IMR-90 (cell line): ENCODE results near the gene TRIM28. TPM values are rescaled to one million over a fixed set of nuclear protein-coding genes. Genes with fewer than 3 reads are reported as not detected.

Experiments
- ATAC-seq: fragments of 200-7000 bp; cut with Tn5 transposase; 2 replicates; pipeline ENCODE4 v1.9.1; 2020; ENCODE audit warnings: low read depth, mild to moderate bottlenecking, moderate library complexity
- BruUV-seq: library from RNA; stranded (reverse); fragments of 400-500 nt; replicated peaks from 2 replicates; lab custom pipeline; 2021; lab: Mats Ljungman, UMichigan
- CTCF ChIA-PET: fragments of 300-600 bp; formaldehyde crosslinking; extraction: SDS; loops from one replicate; lab custom pipeline; 2021; ENCODE audit warnings: antibody characterized with exemption; lab: Yijun Ruan, JAX
- POLR2A ChIA-PET: fragments of 300-600 bp; sonication (Branson Sonifier 250); formaldehyde crosslinking; loops from one replicate; lab custom pipeline; 2022; ENCODE audit warnings: antibody characterized with exemption; ENCODE audit not compliant: unreplicated experiment; lab: Charles Lee
- DNase-seq: peaks from one replicate; pipeline ENCODE4 v3.0.0; 2013
- H2AFZ ChIP-seq: replicated peaks from 2 replicates; pipeline ENCODE3; 2013; ENCODE audit warnings: low read length, mild to moderate bottlenecking; ENCODE audit not compliant: poor library complexity
- H2AK5ac ChIP-seq: 2 replicates; pipeline ENCODE4 v1.6.1; 2013; ENCODE audit warnings: low read depth, low read length, inconsistent platforms
- H2AK9ac ChIP-seq: replicated peaks from 2 replicates; pipeline ENCODE3; 2013; ENCODE audit warnings: mild to moderate bottlenecking, low read depth, low read length, moderate library complexity; ENCODE audit not compliant: poor library complexity
- H2BK120ac ChIP-seq: 2 replicates; pipeline ENCODE4 v1.6.1; 2013; ENCODE audit warnings: low read depth, low read length, inconsistent platforms
- H2BK15ac ChIP-seq: 3 replicates; pipeline ENCODE4 v1.6.1; 2013; ENCODE audit warnings: low read depth, low read length, inconsistent platforms
- H2BK20ac ChIP-seq: 2 replicates; pipeline ENCODE4 v1.6.1; 2013; ENCODE audit warnings: low read depth, mild to moderate bottlenecking, inconsistent platforms, low read length, moderate library complexity
- H2BK5ac ChIP-seq: 2 replicates; pipeline ENCODE4 v1.6.1; 2013; ENCODE audit warnings: mild to moderate bottlenecking, low read depth, low read length, inconsistent platforms; ENCODE audit not compliant: poor library complexity, severe bottlenecking
- H3K14ac ChIP-seq: replicated peaks from 2 replicates; pipeline ENCODE4 v1.6.1; 2013; ENCODE audit warnings: low read depth, low read length, inconsistent platforms
- H3K18ac ChIP-seq: 2 replicates; pipeline ENCODE4 v1.6.1; 2013; ENCODE audit warnings: low read depth, low read length, control low read depth
- H3K23ac ChIP-seq: 2 replicates; pipeline ENCODE4 v1.6.1; 2013; ENCODE audit warnings: low read depth, low read length, inconsistent platforms
- H3K27ac ChIP-seq: 2 replicates; pipeline ENCODE4 v1.5.1; 2013; ENCODE audit warnings: mild to moderate bottlenecking, control low read depth, low read length; ENCODE audit not compliant: insufficient read depth
- H3K27me3 ChIP-seq: 2 replicates; pipeline ENCODE4 v1.6.1; 2013; ENCODE audit warnings: low read length; ENCODE audit not compliant: control insufficient read depth, insufficient read depth
- H3K36me3 ChIP-seq: 2 replicates; pipeline ENCODE4 v1.6.1; 2013; ENCODE audit warnings: low read length, mixed read lengths; ENCODE audit not compliant: control insufficient read depth, insufficient read depth
- H3K4ac ChIP-seq: 2 replicates; pipeline ENCODE4 v1.6.1; 2013; ENCODE audit warnings: low read depth, low read length, inconsistent platforms
- H3K4me1 ChIP-seq: 2 replicates; pipeline ENCODE4 v1.6.1; 2013; ENCODE audit warnings: low read length, mixed read lengths; ENCODE audit not compliant: control insufficient read depth, insufficient read depth
- H3K4me2 ChIP-seq: 2 replicates; pipeline ENCODE4 v1.6.1; 2013; ENCODE audit warnings: low read depth, mild to moderate bottlenecking, control low read depth, low read length, moderate library complexity
- H3K4me3 ChIP-seq: 2 replicates; pipeline ENCODE4 v1.5.1; 2013; ENCODE audit warnings: low read depth, mild to moderate bottlenecking, control low read depth, low read length, moderate library complexity; ENCODE audit not compliant: insufficient read depth
- H3K56ac ChIP-seq: 2 replicates; pipeline ENCODE4 v1.6.1; 2013; ENCODE audit warnings: low read length, inconsistent platforms; ENCODE audit not compliant: insufficient read depth; ENCODE audit errors: extremely low read depth
- H3K79me1 ChIP-seq, 2 experiments: 2 replicates each; pipeline ENCODE4 v1.6.1; 2013; ENCODE audit warnings: low read length in 2 of 2, inconsistent platforms in 1 of 2, low read depth in 1 of 2
- H3K9ac ChIP-seq: 2 replicates; pipeline ENCODE4 v1.6.1; 2013; ENCODE audit warnings: low read depth, low read length, control low read depth
- H3K9me1 ChIP-seq: 2 replicates; pipeline ENCODE4 v1.6.1; 2013; ENCODE audit warnings: low read length, inconsistent platforms; ENCODE audit not compliant: insufficient read depth
- H3K9me3 ChIP-seq: 2 replicates; pipeline ENCODE4 v1.6.1; 2013; ENCODE audit warnings: low read length; ENCODE audit not compliant: control insufficient read depth, insufficient read depth
- H4K20me1 ChIP-seq: 2 replicates; pipeline ENCODE4 v1.6.1; 2013; ENCODE audit warnings: low read length, inconsistent platforms; ENCODE audit not compliant: insufficient read depth
- H4K5ac ChIP-seq: 2 replicates; pipeline ENCODE4 v1.6.1; 2013; ENCODE audit warnings: mild to moderate bottlenecking, low read depth, low read length, control low read depth
- H4K8ac ChIP-seq, 2 experiments: 2 replicates each; pipeline ENCODE4 v1.6.1; 2013; ENCODE audit warnings: low read depth in 2 of 2, low read length in 2 of 2, control low read depth in 1 of 2, inconsistent platforms in 1 of 2
- H4K91ac ChIP-seq: 2 replicates; pipeline ENCODE4 v1.6.1; 2013; ENCODE audit warnings: low read depth, low read length, inconsistent platforms; ENCODE audit not compliant: insufficient read depth
- BHLHE40 ChIP-seq: fragments of 150-350 bp; IDR thresholded peaks from 2 replicates; pipeline ENCODE4 v1.6.1; 2016; ENCODE audit warnings: mild to moderate bottlenecking, low read depth, low read length
- CHD1 ChIP-seq: IDR thresholded peaks from 2 replicates; pipeline ENCODE4 v1.6.1; 2012; ENCODE audit warnings: low read depth, low read length, improper control_type of control experiment
- ELK1 ChIP-seq: fragments of 150-350 bp; IDR thresholded peaks from 2 replicates; pipeline ENCODE4 v1.6.1; 2016; ENCODE audit warnings: low read depth, mild to moderate bottlenecking, low read length, moderate library complexity, borderline replicate concordance
- FOS ChIP-seq: fragments of 150-350 bp; IDR thresholded peaks from 2 replicates; pipeline ENCODE4 v1.6.1; 2016; ENCODE audit warnings: low read depth, low read length
- MXI1 ChIP-seq: IDR thresholded peaks from 2 replicates; pipeline ENCODE4 v1.6.1; 2012; ENCODE audit warnings: low read depth, mild to moderate bottlenecking, low read length, moderate library complexity, borderline replicate concordance
- RCOR1 ChIP-seq: IDR thresholded peaks from 2 replicates; pipeline ENCODE4 v1.6.1; 2012; ENCODE audit warnings: mild to moderate bottlenecking, low read length, improper control_type of control experiment; ENCODE audit not compliant: insufficient replicate concordance
- USF2 ChIP-seq: fragments of 150-350 bp; IDR thresholded peaks from 2 replicates; pipeline ENCODE4 v1.6.1; 2017; ENCODE audit warnings: mild to moderate bottlenecking, antibody characterized with exemption, low read length, low read depth
- WGBS, 2 experiments: methylation state at CpG; one replicate each; pipeline versions ENCODE4 v1.1.5 to v1.1.7; 2013; ENCODE audit warnings: missing lambda C conversion rate in 2 of 2; ENCODE audit not compliant: insufficient read length in 1 of 2; ENCODE audit errors: extremely low coverage in 2 of 2; 5-methylcytosine and 5-hydroxymethylcytosine counted together
- dilution Hi-C: fragments of 300-500 bp; cut with HindIII; formaldehyde crosslinking; loops from one replicate; pipeline ENCODE4 v1.14.3; 2018; ENCODE audit warnings: low sequenced_read_pairs; ENCODE audit not compliant: unreplicated experiment
- in situ Hi-C: fragments of 300-500 bp; cut with MboI; formaldehyde crosslinking; loops from 3 replicates; pipeline ENCODE4 v1.14.3; 2019; ENCODE audit warnings: low sequenced_read_pairs, inconsistent platforms, mixed read lengths
- intact Hi-C: fragments of 100-400 bp; cut with micrococcal nuclease; formaldehyde crosslinking; loops from 2 replicates; pipeline ENCODE4 v1.10.0; 2022
- polyA plus RNA-seq, 3 experiments: library from polyadenylated mRNA; depleted of rRNA; stranded (reverse); fragments of >200 nt; gene quantifications; 2 replicates each; pipeline ENCODE4 v1.2.3, GENCODE V29; 2012; ENCODE audit warnings: low replicate concordance in 1 of 3
- total RNA-seq: library from RNA; depleted of rRNA; stranded (reverse); fragments of >200 nt; gene quantifications from 2 replicates; pipeline ENCODE4 v1.2.3, GENCODE V29; 2012
- TF ChIP-seq, protein P1 (sequence below): conservative IDR thresholded peaks from 2 replicates; pipeline ENCODE4 v1.5.1; 2012; ENCODE audit warnings: mild to moderate bottlenecking, low read depth, low read length, improper control_type of control experiment

Gene TRIM28
- total and polyA plus RNA-seq, 2 of the 4 experiments (the other 2 are of a cell fraction), result 349 to 465 TPM

GRCh38 chr19:58513213-58513693 lies 30.6 kb upstream of the TRIM28 start:
- dilution Hi-C loops, result no loop called here
- intact Hi-C loops, result no loop called here
- no peak overlapping the region for H2BK20ac ChIP-seq
- peaks cover 8% of the 10 kb centered on the region for H3K9me1 ChIP-seq
- no peaks in the 10 kb centered on the region for H3K9me3 ChIP-seq
- H3K14ac ChIP-seq, result no peak overlapping the region
- CTCF ChIA-PET, result no interaction called here
- H3K18ac ChIP-seq, result no peak overlapping the region
- BruUV-seq, result no TSS peak
- no peak overlapping the region for H2AK5ac ChIP-seq
- H4K91ac ChIP-seq, result no peak overlapping the region
- no peak for DNase-seq
- TF ChIP-seq ELK1 (no peak), USF2 (no peak), MXI1 (no peak), BHLHE40 (no peak), CHD1 (no peak), FOS (no peak), RCOR1 (no peak)
- TF ChIP-seq, protein P1, sequence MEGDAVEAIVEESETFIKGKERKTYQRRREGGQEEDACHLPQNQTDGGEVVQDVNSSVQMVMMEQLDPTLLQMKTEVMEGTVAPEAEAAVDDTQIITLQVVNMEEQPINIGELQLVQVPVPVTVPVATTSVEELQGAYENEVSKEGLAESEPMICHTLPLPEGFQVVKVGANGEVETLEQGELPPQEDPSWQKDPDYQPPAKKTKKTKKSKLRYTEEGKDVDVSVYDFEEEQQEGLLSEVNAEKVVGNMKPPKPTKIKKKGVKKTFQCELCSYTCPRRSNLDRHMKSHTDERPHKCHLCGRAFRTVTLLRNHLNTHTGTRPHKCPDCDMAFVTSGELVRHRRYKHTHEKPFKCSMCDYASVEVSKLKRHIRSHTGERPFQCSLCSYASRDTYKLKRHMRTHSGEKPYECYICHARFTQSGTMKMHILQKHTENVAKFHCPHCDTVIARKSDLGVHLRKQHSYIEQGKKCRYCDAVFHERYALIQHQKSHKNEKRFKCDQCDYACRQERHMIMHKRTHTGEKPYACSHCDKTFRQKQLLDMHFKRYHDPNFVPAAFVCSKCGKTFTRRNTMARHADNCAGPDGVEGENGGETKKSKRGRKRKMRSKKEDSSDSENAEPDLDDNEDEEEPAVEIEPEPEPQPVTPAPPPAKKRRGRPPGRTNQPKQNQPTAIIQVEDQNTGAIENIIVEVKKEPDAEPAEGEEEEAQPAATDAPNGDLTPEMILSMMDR, result no peak
- ATAC-seq, result no peak
- peaks cover 4 to 51% of the 10 kb centered on the region in 2 experiments; a peak in 3 of 4 replicates for H3K79me1 ChIP-seq
- H2BK120ac ChIP-seq, result no peak overlapping the region
- no peak overlapping the region for H3K4me3 ChIP-seq
- 90% methylated on average over 4 of the region's 10 CpGs; no CpG with 5 or more reads in 1 of the 2 experiments for WGBS, 2 experiments
- peaks cover 20% of the 10 kb centered on the region for H3K36me3 ChIP-seq
- in situ Hi-C loops, result no loop called here
- H2AK9ac ChIP-seq, result no peak overlapping the region
- no peak overlapping the region for H2AFZ ChIP-seq
- H3K9ac ChIP-seq, result no peak overlapping the region
- no peak overlapping the region for H3K4me2 ChIP-seq
- H3K27me3 ChIP-seq, result no peaks in the 10 kb centered on the region
- H3K4me1 ChIP-seq, result peaks cover 4% of the 10 kb centered on the region
- peaks cover 17% of the 10 kb centered on the region for H4K20me1 ChIP-seq
- no peak overlapping the region for H3K56ac ChIP-seq
- no peak overlapping the region for H2BK5ac ChIP-seq
- no peak overlapping the region for H4K5ac ChIP-seq
- no peak overlapping the region for H3K27ac ChIP-seq
- H3K4ac ChIP-seq, result no peak overlapping the region
- H3K23ac ChIP-seq, result no peak overlapping the region
- H4K8ac ChIP-seq, result no peak overlapping the region; a peak in 1 of 4 replicates
- POLR2A ChIA-PET, result no interaction called here
- H2BK15ac ChIP-seq, result no peak overlapping the region; the same call in 2 of the 3 replicates
